Esophagus muscularis mucosa (tissue), 3 donors: ENCODE results near the gene ATP7B.

Experiments used
- CTCF ChIP-seq, 3 experiments: fragments of 200-600 bp in 2 of 3; fragments of 450-650 bp in 1 of 3; sonication (generic) in 2 of 3; IDR thresholded peaks; one replicate each; pipeline ENCODE4 v1.5.1; 2017 to 2019; ENCODE audit warnings: antibody characterized with exemption in 3 of 3, mild to moderate bottlenecking in 2 of 3, moderate library complexity in 1 of 3
- POLR2A ChIP-seq: fragments of 450-650 bp; IDR thresholded peaks from one replicate; pipeline ENCODE4 v1.6.1; 2017; ENCODE audit warnings: antibody characterized with exemption, moderate library complexity, mild to moderate bottlenecking, low read depth
- POLR2AphosphoS5 ChIP-seq, 2 donors: sonication (generic); formaldehyde crosslinking; IDR thresholded peaks; one replicate each; pipeline ENCODE4 v1.6.1; 2017; ENCODE audit warnings: antibody characterized with exemption in 2 of 2

GRCh38 chr13:52020191-52020590 lies 8.9 kb upstream of the ATP7B start:
- no peak for TF ChIP-seq POLR2AphosphoS5 (IDR thresholded peaks at IDR 0.05)
- TF ChIP-seq CTCF (IDR thresholded peaks at IDR 0.05) = no peak
- no peak for TF ChIP-seq POLR2A
